K562 (cell line): ENCODE results near the gene METRNL. TPM values are rescaled to one million over a fixed set of nuclear protein-coding genes. Genes with fewer than 3 reads are reported as not detected.

Experiments
- ATAC-seq: fragments of 200-7000 bp; cut with Tn5 transposase; 3 replicates; pipeline ENCODE4 v1.9.1; 2020; ENCODE audit warnings: moderate library complexity
- BruUV-seq: library from RNA; stranded (reverse); fragments of 400-500 nt; replicated peaks from 2 replicates; lab custom pipeline; 2021; lab: Mats Ljungman, UMichigan
- CTCF ChIA-PET: fragments of 300-600 bp; formaldehyde crosslinking; extraction: SDS; loops from one replicate; lab custom pipeline; 2021; ENCODE audit warnings: low intra/inter-chr PET ratio; lab: Yijun Ruan, JAX
- POLR2A ChIA-PET: fragments of 300-600, 350-650 bp; sonication (Branson Sonifier 250); formaldehyde crosslinking; extraction: SDS; loops from one replicate; lab custom pipeline; 2021; ENCODE audit warnings: antibody characterized with exemption, inconsistent platforms; lab: Yijun Ruan, JAX
- DNase-seq, 4 experiments: peaks; one replicate each; pipeline versions ENCODE4 v3.0.0 to v3.0.0-alpha.2; 2011 to 2018; ENCODE audit warnings: low spot score in 3 of 4, mixed read lengths in 3 of 4; ENCODE audit errors: extremely low read depth in 1 of 4
- FAIRE-seq: peaks from 2 replicates; lab custom pipeline; 2011; peaks lifted over from hg19 to GRCh38; lab: Jason Lieb, UNC
- H2AFZ ChIP-seq: 2 replicates; pipeline ENCODE4 v1.6.0; 2011; ENCODE audit warnings: low read depth, low read length, control low read depth, inconsistent platforms
- H3K27ac ChIP-seq: fragments of 200-600 bp; 3 replicates; pipeline ENCODE4 v1.8.0; 2011; ENCODE audit warnings: low read depth, mild to moderate bottlenecking, control low read depth, inconsistent platforms, low read length, moderate library complexity, mixed read lengths; ENCODE audit errors: extremely low read depth
- H3K27me3 ChIP-seq, 2 experiments: fragments of 300-600 bp in 1 of 2; 2 replicates in 1 of 2; 3 replicates in 1 of 2; pipeline versions ENCODE4 v1.6.0 to v1.8.0; 2011; ENCODE audit warnings: inconsistent platforms in 2 of 2, low read length in 2 of 2, mild to moderate bottlenecking in 1 of 2, mixed read lengths in 1 of 2, moderate library complexity in 1 of 2; ENCODE audit not compliant: control insufficient read depth in 2 of 2, insufficient read depth in 2 of 2
- H3K36me3 ChIP-seq: fragments of 300-600 bp; 3 replicates; pipeline ENCODE4 v1.8.0; 2011; ENCODE audit warnings: mild to moderate bottlenecking, low read length, inconsistent platforms; ENCODE audit not compliant: control insufficient read depth, insufficient read depth
- H3K4me1 ChIP-seq, 2 experiments: fragments of 200-600 bp in 1 of 2; replicated peaks in 1 of 2; 2 replicates in 1 of 2; 3 replicates in 1 of 2; pipeline versions ENCODE4 v1.5.1 to v1.8.0; 2011; ENCODE audit warnings: inconsistent platforms in 2 of 2, low read length in 2 of 2, mild to moderate bottlenecking in 1 of 2, mixed read lengths in 1 of 2, moderate library complexity in 1 of 2; ENCODE audit not compliant: control insufficient read depth in 2 of 2, insufficient read depth in 2 of 2
- H3K4me2 ChIP-seq: 2 replicates; pipeline ENCODE4 v1.6.1; 2011; ENCODE audit warnings: low read length, control low read depth, inconsistent platforms, mixed read lengths; ENCODE audit not compliant: insufficient read depth
- H3K4me3 ChIP-seq: fragments of 200-600 bp; sonication (generic), shearing (Covaris generic); 2 replicates; pipeline ENCODE4 v1.5.1; 2016; ENCODE audit warnings: control low read depth, inconsistent platforms
- H3K79me2 ChIP-seq: fragments of 200-600 bp; 3 replicates; pipeline ENCODE4 v1.8.0; 2011; ENCODE audit warnings: low read length, inconsistent platforms; ENCODE audit not compliant: control insufficient read depth, insufficient read depth
- H3K9ac ChIP-seq, 2 experiments: 2 replicates each; pipeline versions ENCODE4 v1.6.0 to v1.6.1; 2011; ENCODE audit warnings: low read depth in 2 of 2, low read length in 2 of 2, control low read depth in 1 of 2, inconsistent platforms in 1 of 2, mild to moderate bottlenecking in 1 of 2, mixed read lengths in 1 of 2; ENCODE audit not compliant: insufficient read depth in 1 of 2
- H3K9me1 ChIP-seq: one replicate; pipeline ENCODE4 v1.6.0; 2011; ENCODE audit warnings: inconsistent platforms, mild to moderate bottlenecking, low read length, moderate library complexity; ENCODE audit not compliant: control insufficient read depth, insufficient read depth
- H3K9me3 ChIP-seq: replicated peaks from 2 replicates; pipeline ENCODE4 v1.5.1; 2011; ENCODE audit warnings: low read depth, low read length, inconsistent platforms; ENCODE audit not compliant: control insufficient read depth, insufficient read depth
- H4K20me1 ChIP-seq: replicated peaks from 2 replicates; pipeline ENCODE4 v1.6.1; 2011; ENCODE audit warnings: low read length, inconsistent platforms, mixed read lengths; ENCODE audit not compliant: control insufficient read depth, insufficient read depth
- BHLHE40 ChIP-seq: IDR thresholded peaks from 2 replicates; pipeline ENCODE4 v1.6.1; 2011; ENCODE audit warnings: low read length, improper control_type of control experiment
- PHF8 ChIP-seq: fragments of 200-600 bp; sonication (generic); IDR thresholded peaks from 2 replicates; pipeline ENCODE4 v1.6.1; 2012; ENCODE audit warnings: mixed run types, mild to moderate bottlenecking, inconsistent platforms, low read length, moderate library complexity, borderline replicate concordance
- ZBTB33 ChIP-seq: sonication (generic); formaldehyde crosslinking; IDR thresholded peaks from 2 replicates; pipeline ENCODE4 v1.8.1; 2023; ENCODE audit warnings: mild to moderate bottlenecking, missing genetic modification reagents
- ZBTB7A ChIP-seq: IDR thresholded peaks from 2 replicates; pipeline ENCODE4 v1.6.1; 2011; ENCODE audit warnings: low read depth, mild to moderate bottlenecking, low read length, moderate library complexity, borderline replicate concordance; ENCODE audit not compliant: control insufficient read depth
- WGBS: fragments of 100-300 bp; shearing (Covaris generic); methylation state at CpG from one replicate; pipeline ENCODE4 v1.1.6; 2016; ENCODE audit warnings: low coverage, mixed read lengths; ENCODE audit not compliant: insufficient coverage; ENCODE audit errors: missing lambda C conversion rate; 5-methylcytosine and 5-hydroxymethylcytosine counted together
- in situ Hi-C: fragments of 300-500 bp; cut with MboI; formaldehyde crosslinking; loops from 4 replicates; pipeline ENCODE4 v1.15.0; 2018; ENCODE audit warnings: inconsistent platforms, mixed read lengths
- intact Hi-C: fragments of 100-400 bp; cut with micrococcal nuclease; formaldehyde crosslinking; loops from 2 replicates; pipeline ENCODE4 v1.14.2; 2022
- polyA plus RNA-seq, 8 experiments: library from polyadenylated mRNA; depleted of rRNA in 4 of 8; stranded (reverse) in 5 of 8; unstranded in 3 of 8; fragments of >200 nt; fragmentation: Nextera tagmentation in 2 of 8; fragmentation: Illumina TruSeq in 1 of 8; extraction: Ambion mirVana in 2 of 8; extraction: Trizol in 1 of 8; gene quantifications; 2 replicates each; pipeline versions ENCODE4 v1.2.1 to v1.2.3, GENCODE V29; 2011 to 2014; ENCODE audit warnings: inconsistent platforms in 1 of 8, missing spikeins in 1 of 8
- total RNA-seq, 7 experiments: library from RNA; depleted of rRNA in 6 of 7; stranded (reverse); fragments of >200 nt in 6 of 7; fragmentation: Illumina TruSeq in 2 of 7; extraction: Trizol in 2 of 7; gene quantifications; 2 replicates each; pipeline versions ENCODE4 v1.2.1 to v1.2.3, GENCODE V29; 2011 to 2021; ENCODE audit warnings: low replicate concordance in 1 of 7
- TF ChIP-seq, protein P1 (sequence below), 3 experiments: fragments of 200-800 bp in 1 of 3; sonication (Bioruptor generic) in 1 of 3; sonication (generic) in 1 of 3; formaldehyde crosslinking in 1 of 3; IDR thresholded peaks; 2 replicates each; pipeline versions ENCODE4 v1.6.1 to v1.8.0; 2016 to 2022; ENCODE audit warnings: mild to moderate bottlenecking in 2 of 3, missing compliant biosample characterization in 2 of 3, missing genetic modification characterization in 2 of 3, missing genetic modification reagents in 1 of 3

Gene METRNL
- total and polyA plus RNA-seq, 9 of the 15 experiments (the other 6 are each of a cell fraction or from before 2014, with no cell fraction given) = 0.17 to 31.8 (median 2.9) TPM

DNA sequence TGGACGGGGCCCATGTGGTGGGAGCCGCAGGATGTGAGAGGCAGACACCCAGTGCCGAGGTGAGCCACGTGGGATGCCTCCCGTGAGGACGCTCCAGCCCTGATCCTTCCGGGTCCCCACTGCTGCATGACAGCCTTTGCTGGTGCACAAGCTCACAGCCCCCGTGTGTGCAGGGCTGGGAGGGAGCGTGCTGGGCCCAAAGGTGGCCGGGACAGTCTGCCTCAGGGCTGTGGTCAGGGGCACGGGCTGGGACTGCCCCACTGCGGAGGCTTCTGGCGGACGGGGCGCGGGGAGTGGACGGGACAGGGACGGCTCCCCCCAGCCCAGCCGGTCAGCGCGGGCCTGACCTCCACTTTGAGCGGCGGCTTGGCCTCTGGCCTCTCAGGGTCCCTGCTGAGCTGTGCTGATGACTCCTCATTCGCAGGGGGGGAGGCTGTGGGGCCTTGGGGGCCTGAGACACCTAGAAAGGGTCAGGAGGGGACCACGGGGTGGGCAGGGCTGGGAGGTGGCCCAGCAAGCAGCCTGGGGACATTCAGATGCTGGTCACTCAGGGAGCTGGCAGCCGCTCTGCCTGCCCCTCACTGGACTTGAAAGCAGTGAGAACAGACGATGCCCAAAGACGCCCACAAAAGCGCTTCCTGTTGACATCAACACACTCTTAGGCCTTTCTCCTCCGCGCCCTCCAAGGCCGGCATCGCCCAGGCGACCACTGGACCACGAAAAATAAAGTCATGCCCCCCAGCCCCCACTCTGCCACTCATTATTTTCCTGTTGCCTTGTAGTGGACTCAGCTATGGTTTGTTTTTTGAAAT lies 9.3 kb upstream of the METRNL start:
- Histone ChIP-seq H3K27ac (no peak overlapping the region), H3K79me2 (no peaks in the 10 kb centered on the region), H3K9me1 (peaks cover 3% of the 10 kb centered on the region), H3K27me3 (no peaks in the 10 kb centered on the region), H3K9me3 (no peaks in the 10 kb centered on the region), H3K9ac (peak overlapping the region in 1 of 2 experiments; percentile 74; a peak in 2 of 4 replicates), H3K4me1 (peaks cover 25 to 91% of the 10 kb centered on the region in 2 experiments), H3K36me3 (no peaks in the 10 kb centered on the region), H3K4me2 (no peak overlapping the region), H4K20me1 (no peaks in the 10 kb centered on the region), H2AFZ (peak overlapping the region; percentile 61; the same call in 1 of the 2 replicates), H3K4me3 (no peak overlapping the region)
- intact Hi-C loops = no loop called here
- FAIRE-seq = no peak
- in situ Hi-C loops = no loop called here
- TF ChIP-seq, protein P1, sequence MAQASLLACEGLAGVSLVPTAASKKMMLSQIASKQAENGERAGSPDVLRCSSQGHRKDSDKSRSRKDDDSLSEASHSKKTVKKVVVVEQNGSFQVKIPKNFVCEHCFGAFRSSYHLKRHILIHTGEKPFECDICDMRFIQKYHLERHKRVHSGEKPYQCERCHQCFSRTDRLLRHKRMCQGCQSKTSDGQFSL (CRISPR knock-in tag; IDR thresholded peaks at IDR 0.05) = peak; percentile 22; the same call in 1 of the 2 replicates
- TF ChIP-seq, protein P1 (tag; IDR thresholded peaks at IDR 0.05) = no peak
- TF ChIP-seq BHLHE40 = no peak
- TF ChIP-seq ZBTB33 (CRISPR knock-in tag) = peak; percentile 79
- peak; percentile 17; the same call in 1 of the 2 replicates for TF ChIP-seq ZBTB7A
- TF ChIP-seq PHF8 = peak; percentile 5; the same call in 1 of the 2 replicates
- no peak for DNase-seq
- no peak for ATAC-seq
- no TSS peak for BruUV-seq
- POLR2A ChIA-PET = interaction anchor here (0.6 kb wide), 1 partner anchor 91 kb away, joined by 4 read pairs; no protein-coding TSS in a partner anchor
- 59% methylated on average over 22 of the region's 35 CpGs for WGBS
- CTCF ChIA-PET = no interaction called here
